GM18520 (cell line): ENCODE measurements around the gene EXOC3L1.

ENCODE experiments used
- ATAC-seq: cut with Tn5 transposase; IDR thresholded peaks from one replicate; pipeline ENCODE4 v1.9.1; 2021; ENCODE audit not compliant: unreplicated experiment

EXOC3L1 gene

GRCh38 chr16:67183627-67184452 is 6.1 kb downstream of the EXOC3L1 start, which contains the start of gene MATCAP1:
Gene MATCAP1 (minus strand): TSS chr16:67183963. CDS start chr16:67180610, 3,353 bp downstream.
- ATAC-seq = peak; percentile 84

- no peak for ATAC-seq
These were observed 6.7 kb downstream of the EXOC3L1 start for GRCh38 chr16:67183284-67183626.

GRCh38 chr16:67182288-67182687 is 7.6 kb downstream of the EXOC3L1 start:
- no peak for ATAC-seq

- no peak for ATAC-seq
These were observed 8.6 kb downstream of the EXOC3L1 start for GRCh38 chr16:67181346-67181745.

- no peak for ATAC-seq
These were observed 9.8 kb downstream of the EXOC3L1 start for GRCh38 chr16:67180166-67180565.

- no peak for ATAC-seq
These were observed 10.4 kb downstream of the EXOC3L1 start for GRCh38 chr16:67179421-67180080.

GRCh38 chr16:67177743-67178699 is 11.9 kb downstream of the EXOC3L1 start:
- no peak for ATAC-seq

GRCh38 chr16:67176662-67177061 is 13.3 kb downstream of the EXOC3L1 start:
- no peak for ATAC-seq

- ATAC-seq = no peak
These were observed 15.2 kb downstream of the EXOC3L1 start for GRCh38 chr16:67174706-67175231.

- ATAC-seq = peak; percentile 37
These were observed 15.9 kb downstream of the EXOC3L1 start for GRCh38 chr16:67173808-67174705.

GRCh38 chr16:67173323-67173722 is 16.6 kb downstream of the EXOC3L1 start:
- no peak for ATAC-seq

- ATAC-seq = no peak
These were observed 18.8 kb downstream of the EXOC3L1 start for GRCh38 chr16:67170949-67171649.

- ATAC-seq = peak; percentile 32
These were observed 19.6 kb downstream of the EXOC3L1 start, which contains the start of gene NOL3 for GRCh38 chr16:67170168-67170948. Gene NOL3 (plus strand): TSS chr16:67170538.

- ATAC-seq = no peak
These were observed 20.2 kb downstream of the EXOC3L1 start for GRCh38 chr16:67169642-67170167.

GRCh38 chr16:67169011-67169451 is 20.9 kb downstream of the EXOC3L1 start:
- no peak for ATAC-seq

GRCh38 chr16:67167588-67167987 is 22.3 kb downstream of the EXOC3L1 start:
- ATAC-seq = no peak

- ATAC-seq = no peak
These were observed 23.3 kb downstream of the EXOC3L1 start for GRCh38 chr16:67166598-67167168.

- no peak for ATAC-seq
These were observed 23.8 kb downstream of the EXOC3L1 start for GRCh38 chr16:67166110-67166547.
